Measurements from ENCODE around the gene SLC38A9. TPM values are rescaled to one million over a fixed set of nuclear protein-coding genes. Genes with fewer than 3 reads are reported as not detected.
A peak's percentile ranks its signal among the peaks of the same experiment; 100 is the strongest.

Gene SLC38A9
- total and polyA plus RNA-seq, 4 donors, result 11.4 to 31.0 (median 18.6) TPM

DNA sequence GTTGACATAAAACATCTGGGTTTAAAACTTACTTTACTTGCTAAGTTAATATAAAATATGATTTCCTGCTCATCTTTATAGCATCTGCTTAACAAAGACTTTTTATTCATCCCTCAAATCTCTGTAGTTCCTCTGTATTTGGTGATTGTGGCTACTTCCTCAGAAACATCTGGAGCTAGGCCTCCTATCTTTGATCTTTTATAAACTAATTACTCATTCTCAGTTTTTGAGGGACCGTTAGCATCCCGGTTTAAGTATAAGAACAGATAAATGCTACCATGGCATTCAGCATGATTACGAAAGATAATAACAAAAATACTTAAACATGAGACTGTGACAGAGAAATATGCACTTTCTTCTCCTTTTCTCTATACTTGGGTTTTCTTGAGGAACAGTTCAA, 85.3 kb downstream of the SLC38A9 start:
- peaks cover 6 to 22% (median 8%) of the 10 kb centered on the region in 4 donors for H3K4me1 ChIP-seq (ENCODE audit: control insufficient read depth in 4 of 4, insufficient read depth in 4 of 4, low read length in 3 of 4)
- DNase-seq (ENCODE audit: low spot score), result no peak
- H3K4me3 ChIP-seq (ENCODE audit: low read depth in 1 of 3, low read length in 3 of 3), result no peak overlapping the region
- WGBS, result 82% methylated on average over 3 of the region's 3 CpGs
- H3K9me3 ChIP-seq (ENCODE audit: control insufficient read depth in 4 of 4, low read length in 3 of 4), result no peaks in the 10 kb centered on the region
- no peak overlapping the region for H3K9ac ChIP-seq (ENCODE audit: low read depth in 1 of 2, low read length in 2 of 2)
- TF ChIP-seq TAF1 (conservative IDR thresholded peaks at IDR 0.05) (no peak), RAD21 (IDR thresholded peaks at IDR 0.05) (no peak), GABPA (IDR thresholded peaks at IDR 0.05 in 1 of 2, conservative IDR thresholded peaks at IDR 0.05 in 1 of 2) (no peak), SP1 (IDR thresholded peaks at IDR 0.05) (no peak), FOXA1 (IDR thresholded peaks at IDR 0.05) (no peak), YY1 (IDR thresholded peaks at IDR 0.05) (no peak), HNF4G (IDR thresholded peaks at IDR 0.05) (no peak), JUND (IDR thresholded peaks at IDR 0.05) (no peak), NR2F2 (IDR thresholded peaks at IDR 0.05) (no peak), FOXA2 (IDR thresholded peaks at IDR 0.05) (no peak)
- TF ChIP-seq, protein P1, sequence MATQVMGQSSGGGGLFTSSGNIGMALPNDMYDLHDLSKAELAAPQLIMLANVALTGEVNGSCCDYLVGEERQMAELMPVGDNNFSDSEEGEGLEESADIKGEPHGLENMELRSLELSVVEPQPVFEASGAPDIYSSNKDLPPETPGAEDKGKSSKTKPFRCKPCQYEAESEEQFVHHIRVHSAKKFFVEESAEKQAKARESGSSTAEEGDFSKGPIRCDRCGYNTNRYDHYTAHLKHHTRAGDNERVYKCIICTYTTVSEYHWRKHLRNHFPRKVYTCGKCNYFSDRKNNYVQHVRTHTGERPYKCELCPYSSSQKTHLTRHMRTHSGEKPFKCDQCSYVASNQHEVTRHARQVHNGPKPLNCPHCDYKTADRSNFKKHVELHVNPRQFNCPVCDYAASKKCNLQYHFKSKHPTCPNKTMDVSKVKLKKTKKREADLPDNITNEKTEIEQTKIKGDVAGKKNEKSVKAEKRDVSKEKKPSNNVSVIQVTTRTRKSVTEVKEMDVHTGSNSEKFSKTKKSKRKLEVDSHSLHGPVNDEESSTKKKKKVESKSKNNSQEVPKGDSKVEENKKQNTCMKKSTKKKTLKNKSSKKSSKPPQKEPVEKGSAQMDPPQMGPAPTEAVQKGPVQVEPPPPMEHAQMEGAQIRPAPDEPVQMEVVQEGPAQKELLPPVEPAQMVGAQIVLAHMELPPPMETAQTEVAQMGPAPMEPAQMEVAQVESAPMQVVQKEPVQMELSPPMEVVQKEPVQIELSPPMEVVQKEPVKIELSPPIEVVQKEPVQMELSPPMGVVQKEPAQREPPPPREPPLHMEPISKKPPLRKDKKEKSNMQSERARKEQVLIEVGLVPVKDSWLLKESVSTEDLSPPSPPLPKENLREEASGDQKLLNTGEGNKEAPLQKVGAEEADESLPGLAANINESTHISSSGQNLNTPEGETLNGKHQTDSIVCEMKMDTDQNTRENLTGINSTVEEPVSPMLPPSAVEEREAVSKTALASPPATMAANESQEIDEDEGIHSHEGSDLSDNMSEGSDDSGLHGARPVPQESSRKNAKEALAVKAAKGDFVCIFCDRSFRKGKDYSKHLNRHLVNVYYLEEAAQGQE (IDR thresholded peaks at IDR 0.05), result no peak
- TF ChIP-seq, protein P2, sequence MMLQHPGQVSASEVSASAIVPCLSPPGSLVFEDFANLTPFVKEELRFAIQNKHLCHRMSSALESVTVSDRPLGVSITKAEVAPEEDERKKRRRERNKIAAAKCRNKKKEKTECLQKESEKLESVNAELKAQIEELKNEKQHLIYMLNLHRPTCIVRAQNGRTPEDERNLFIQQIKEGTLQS (IDR thresholded peaks at IDR 0.05), result no peak
- TF ChIP-seq, protein P3, sequence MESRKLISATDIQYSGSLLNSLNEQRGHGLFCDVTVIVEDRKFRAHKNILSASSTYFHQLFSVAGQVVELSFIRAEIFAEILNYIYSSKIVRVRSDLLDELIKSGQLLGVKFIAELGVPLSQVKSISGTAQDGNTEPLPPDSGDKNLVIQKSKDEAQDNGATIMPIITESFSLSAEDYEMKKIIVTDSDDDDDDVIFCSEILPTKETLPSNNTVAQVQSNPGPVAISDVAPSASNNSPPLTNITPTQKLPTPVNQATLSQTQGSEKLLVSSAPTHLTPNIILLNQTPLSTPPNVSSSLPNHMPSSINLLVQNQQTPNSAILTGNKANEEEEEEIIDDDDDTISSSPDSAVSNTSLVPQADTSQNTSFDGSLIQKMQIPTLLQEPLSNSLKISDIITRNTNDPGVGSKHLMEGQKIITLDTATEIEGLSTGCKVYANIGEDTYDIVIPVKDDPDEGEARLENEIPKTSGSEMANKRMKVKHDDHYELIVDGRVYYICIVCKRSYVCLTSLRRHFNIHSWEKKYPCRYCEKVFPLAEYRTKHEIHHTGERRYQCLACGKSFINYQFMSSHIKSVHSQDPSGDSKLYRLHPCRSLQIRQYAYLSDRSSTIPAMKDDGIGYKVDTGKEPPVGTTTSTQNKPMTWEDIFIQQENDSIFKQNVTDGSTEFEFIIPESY (IDR thresholded peaks at IDR 0.05), result no peak
- TF ChIP-seq, protein P4, sequence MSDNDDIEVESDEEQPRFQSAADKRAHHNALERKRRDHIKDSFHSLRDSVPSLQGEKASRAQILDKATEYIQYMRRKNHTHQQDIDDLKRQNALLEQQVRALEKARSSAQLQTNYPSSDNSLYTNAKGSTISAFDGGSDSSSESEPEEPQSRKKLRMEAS (IDR thresholded peaks at IDR 0.05), result no peak
- TF ChIP-seq, protein P5, sequence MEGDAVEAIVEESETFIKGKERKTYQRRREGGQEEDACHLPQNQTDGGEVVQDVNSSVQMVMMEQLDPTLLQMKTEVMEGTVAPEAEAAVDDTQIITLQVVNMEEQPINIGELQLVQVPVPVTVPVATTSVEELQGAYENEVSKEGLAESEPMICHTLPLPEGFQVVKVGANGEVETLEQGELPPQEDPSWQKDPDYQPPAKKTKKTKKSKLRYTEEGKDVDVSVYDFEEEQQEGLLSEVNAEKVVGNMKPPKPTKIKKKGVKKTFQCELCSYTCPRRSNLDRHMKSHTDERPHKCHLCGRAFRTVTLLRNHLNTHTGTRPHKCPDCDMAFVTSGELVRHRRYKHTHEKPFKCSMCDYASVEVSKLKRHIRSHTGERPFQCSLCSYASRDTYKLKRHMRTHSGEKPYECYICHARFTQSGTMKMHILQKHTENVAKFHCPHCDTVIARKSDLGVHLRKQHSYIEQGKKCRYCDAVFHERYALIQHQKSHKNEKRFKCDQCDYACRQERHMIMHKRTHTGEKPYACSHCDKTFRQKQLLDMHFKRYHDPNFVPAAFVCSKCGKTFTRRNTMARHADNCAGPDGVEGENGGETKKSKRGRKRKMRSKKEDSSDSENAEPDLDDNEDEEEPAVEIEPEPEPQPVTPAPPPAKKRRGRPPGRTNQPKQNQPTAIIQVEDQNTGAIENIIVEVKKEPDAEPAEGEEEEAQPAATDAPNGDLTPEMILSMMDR (IDR thresholded peaks at IDR 0.05; ENCODE audit: low read depth, low read length, missing input control), result no peak
- no peaks in the 10 kb centered on the region for H3K36me3 ChIP-seq (ENCODE audit: control insufficient read depth in 4 of 4, insufficient read depth in 3 of 4, low read depth in 1 of 4, low read length in 3 of 4)
- no peaks in the 10 kb centered on the region for H3K27me3 ChIP-seq (ENCODE audit: control insufficient read depth in 4 of 4, insufficient read depth in 4 of 4, low read length in 3 of 4)
- H3K27ac ChIP-seq (ENCODE audit: low read depth in 1 of 2, low read length in 2 of 2), result peak overlapping the region in 1 of 2 donors; percentile 63

DNA sequence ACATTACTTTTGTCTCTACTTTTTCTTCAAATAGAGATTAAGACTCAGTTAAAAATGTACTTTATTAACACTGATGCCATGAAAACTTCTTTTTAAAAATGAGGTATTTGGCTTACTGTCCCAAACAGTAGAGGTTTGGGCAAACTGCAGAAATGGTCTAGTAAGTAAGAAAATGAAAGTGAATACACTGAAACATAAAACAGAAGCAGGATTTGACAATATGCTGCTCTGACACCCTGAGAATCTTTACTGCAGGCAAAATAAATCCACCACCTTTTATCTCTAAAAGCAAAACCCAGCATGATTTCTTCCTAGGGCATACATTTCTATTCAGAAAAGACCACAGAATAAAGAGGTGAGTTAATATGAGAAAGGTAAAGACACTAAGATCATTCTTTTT, 86.2 kb downstream of the SLC38A9 start:
- Histone ChIP-seq H3K27ac (ENCODE audit: low read depth in 1 of 2, low read length in 2 of 2) (peak overlapping the region; percentile 63 to 86), H3K9ac (ENCODE audit: low read depth in 1 of 2, low read length in 2 of 2) (peak overlapping the region; percentile 10 to 58)

More for the DNA sequence above, 86.2 kb downstream of the SLC38A9 start:
- DNase-seq (ENCODE audit: low spot score), result no peak
- TF ChIP-seq FOXA1 (IDR thresholded peaks at IDR 0.05) (no peak), YY1 (IDR thresholded peaks at IDR 0.05) (no peak), SP1 (IDR thresholded peaks at IDR 0.05) (no peak), NR2F2 (IDR thresholded peaks at IDR 0.05) (no peak)
- TF ChIP-seq, protein P2 (IDR thresholded peaks at IDR 0.05), result no peak
- TF ChIP-seq, protein P4 (IDR thresholded peaks at IDR 0.05), result no peak
- no peak overlapping the region for H3K4me3 ChIP-seq (ENCODE audit: low read depth in 1 of 3, low read length in 3 of 3)
- H3K36me3 ChIP-seq (ENCODE audit: control insufficient read depth in 4 of 4, insufficient read depth in 3 of 4, low read depth in 1 of 4, low read length in 3 of 4), result no peaks in the 10 kb centered on the region
- H3K27me3 ChIP-seq (ENCODE audit: control insufficient read depth in 4 of 4, insufficient read depth in 4 of 4, low read length in 3 of 4), result no peaks in the 10 kb centered on the region
- H3K9me3 ChIP-seq (ENCODE audit: control insufficient read depth in 4 of 4, low read length in 3 of 4), result no peaks in the 10 kb centered on the region
- peaks cover 9 to 30% (median 12%) of the 10 kb centered on the region in 4 donors for H3K4me1 ChIP-seq (ENCODE audit: control insufficient read depth in 4 of 4, insufficient read depth in 4 of 4, low read length in 3 of 4)

Measured in liver (tissue), 9 donors.